GM10847 (cell line): ENCODE measurements around the gene ZDHHC3.

ENCODE experiments used
- POLR2A ChIP-seq: IDR thresholded peaks from 2 replicates; pipeline ENCODE4 v1.6.1; 2011; ENCODE audit not compliant: insufficient read length; ENCODE audit errors: extremely low read depth

ZDHHC3 gene

DNA sequence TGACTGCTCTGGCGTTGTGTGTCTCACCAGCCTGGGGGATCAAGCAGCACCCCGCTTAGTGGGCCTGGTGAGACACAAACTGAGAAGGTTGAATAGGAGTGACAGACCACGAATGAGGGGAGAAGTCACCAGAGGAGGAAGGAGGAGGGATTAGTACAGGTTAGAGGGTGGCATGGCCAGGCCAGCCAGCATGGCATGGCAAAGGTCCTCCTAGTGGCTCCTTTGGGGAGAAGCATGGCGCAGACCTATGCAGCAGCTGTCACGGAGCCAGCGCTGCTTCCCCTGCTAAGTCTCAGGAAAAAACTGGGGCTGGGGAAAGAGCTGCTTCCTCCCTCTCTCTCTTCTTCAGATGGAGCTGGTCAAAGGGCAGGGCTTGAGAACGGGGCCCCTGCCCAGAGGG is 48.6 kb downstream of the ZDHHC3 start:
- TF ChIP-seq POLR2A, result no peak

DNA sequence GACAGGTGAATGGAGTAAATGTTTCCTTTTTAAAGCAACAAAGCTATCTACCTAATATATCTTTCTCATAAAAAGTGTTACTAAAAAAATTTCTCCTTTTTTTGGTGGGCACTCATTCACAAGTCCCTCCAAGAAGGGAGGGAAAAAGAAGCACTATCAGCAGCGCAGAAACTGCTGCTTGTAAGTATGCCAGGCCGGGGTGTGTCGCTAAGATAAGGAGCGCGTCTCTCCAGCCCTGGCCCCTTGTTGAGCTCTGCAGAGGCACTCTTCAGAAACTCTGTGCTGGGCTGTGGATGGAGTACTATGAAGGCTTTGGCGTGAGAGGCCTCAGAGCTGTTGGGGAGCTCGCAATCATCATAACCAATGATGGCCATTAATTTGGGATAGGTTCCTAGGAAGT is 49.1 kb downstream of the ZDHHC3 start:
- no peak for TF ChIP-seq POLR2A

DNA sequence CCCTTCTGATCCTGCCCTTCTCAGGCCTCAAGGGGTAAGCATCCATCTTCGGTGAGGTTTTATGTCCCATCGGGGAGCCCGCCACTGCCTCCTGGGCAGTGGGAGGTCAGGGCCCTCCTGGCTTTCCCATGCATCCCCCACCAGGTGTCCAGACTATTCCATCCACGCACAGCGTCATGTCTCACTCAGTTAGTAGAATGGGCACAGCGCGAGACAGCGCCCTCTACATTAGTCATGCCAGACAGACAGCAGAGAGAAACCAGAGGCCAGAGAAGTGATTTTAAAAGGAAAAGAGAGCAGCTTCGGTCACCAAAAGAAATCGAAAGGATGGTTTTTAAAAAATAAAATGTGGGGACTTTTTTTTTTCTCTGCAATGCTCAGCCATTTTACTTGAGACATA is 49.8 kb downstream of the ZDHHC3 start:
- no peak for TF ChIP-seq POLR2A

DNA sequence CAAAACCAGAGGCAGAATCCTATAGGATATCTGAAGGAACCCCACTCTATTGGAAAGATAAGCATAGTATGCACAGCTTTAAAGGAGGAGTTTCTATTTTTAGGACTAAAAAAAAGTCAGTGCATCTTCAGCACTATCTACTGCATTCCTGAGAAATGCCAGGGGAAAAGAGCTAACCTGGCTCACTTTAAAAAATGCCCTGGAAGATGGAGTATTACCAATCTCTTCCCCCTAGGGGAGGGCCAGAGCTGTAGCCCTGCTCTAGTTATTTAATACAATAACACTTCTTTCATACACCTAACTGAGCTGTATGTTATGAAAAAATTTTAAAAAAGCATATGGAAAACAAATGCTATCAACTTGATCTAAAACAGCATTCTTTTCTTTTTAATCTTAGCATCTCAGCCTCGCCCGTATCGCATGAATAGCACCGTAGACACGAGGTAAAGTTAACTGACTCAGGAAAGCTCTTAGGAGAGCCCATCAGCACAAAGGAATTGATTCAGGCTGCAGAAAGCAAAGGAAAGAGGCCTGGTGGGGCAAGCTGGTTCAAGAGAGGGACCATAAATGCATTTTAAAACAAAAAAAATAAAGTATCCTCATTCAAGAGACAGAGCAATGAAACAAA is 51.4 kb downstream of the ZDHHC3 start:
- no peak for TF ChIP-seq POLR2A

DNA sequence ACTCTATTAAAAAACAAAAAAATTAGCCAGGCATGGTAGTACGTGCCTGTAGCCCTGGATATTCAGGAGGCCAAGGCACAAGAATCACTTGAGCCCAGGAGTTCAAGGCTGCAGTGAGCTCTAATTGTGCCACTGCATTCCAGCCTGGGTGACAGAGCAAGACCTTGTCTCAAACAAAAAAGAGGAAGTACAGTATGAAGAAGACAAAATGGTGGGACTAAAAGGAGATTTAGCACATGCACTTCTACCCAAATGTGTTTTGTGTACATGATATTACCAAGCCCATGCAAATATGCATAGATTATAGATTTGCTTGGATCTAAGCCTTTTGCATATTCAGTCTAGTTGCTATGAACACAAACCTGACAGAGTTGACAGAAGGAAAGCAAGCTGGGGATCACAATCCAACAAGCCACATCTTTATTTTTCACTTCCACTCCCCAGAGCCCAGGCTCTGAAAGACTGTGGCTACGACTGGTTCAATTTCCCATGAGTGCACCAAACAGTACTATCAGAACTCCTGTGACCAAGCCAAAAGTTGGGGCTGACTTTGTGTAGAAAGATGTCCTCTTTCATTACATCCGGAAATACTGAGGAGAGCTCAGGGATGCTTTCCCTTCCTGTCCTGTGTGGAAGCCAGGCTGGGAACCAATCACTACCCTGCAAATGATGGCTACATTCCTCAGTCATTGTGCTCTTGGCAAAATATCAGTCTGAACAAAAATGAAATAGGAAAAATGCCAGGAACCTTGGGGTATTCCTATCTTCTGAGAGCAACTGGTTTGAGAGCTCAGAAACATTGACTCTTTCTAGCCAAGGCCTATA is 52.1 kb downstream of the ZDHHC3 start:
- TF ChIP-seq POLR2A, result no peak

DNA sequence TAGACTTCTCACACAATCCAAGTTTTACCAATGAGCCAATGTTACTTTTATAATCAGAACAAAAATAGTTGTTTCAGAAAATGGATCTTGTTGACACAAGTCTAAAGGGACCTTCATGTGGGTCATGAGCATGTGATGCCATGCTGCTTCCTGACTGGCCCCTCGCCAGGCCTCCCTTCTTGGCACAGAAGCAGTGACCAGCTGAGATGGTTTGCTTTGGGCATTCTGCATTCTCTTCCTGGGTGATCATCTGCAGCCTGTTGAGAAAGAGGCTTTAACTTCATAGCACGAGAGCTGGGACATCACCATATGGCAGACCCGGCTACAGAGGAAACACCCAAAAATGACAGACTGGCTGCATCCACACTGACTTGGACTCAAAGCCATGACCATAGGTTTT is 55.9 kb downstream of the ZDHHC3 start:
- TF ChIP-seq POLR2A, result no peak

DNA sequence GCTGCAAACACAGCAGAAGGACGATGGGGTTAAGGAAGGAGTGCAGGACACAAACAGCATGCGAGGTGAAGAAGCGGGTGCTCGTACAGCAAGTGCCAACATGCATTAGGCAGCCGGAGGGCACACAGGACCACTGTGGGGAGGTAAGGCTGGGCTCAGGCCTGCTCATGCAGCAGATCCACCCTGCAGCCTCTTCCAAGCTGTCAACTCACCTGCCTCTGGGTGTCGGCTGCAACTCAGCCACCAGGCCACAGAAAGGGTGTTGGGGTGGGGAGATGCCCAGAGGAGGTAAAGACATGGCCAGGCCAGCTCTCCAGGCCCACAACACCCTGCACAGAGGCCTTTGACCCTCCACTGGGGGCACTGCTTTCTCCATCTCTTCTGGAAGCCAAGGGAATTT is 57.4 kb downstream of the ZDHHC3 start:
- no peak for TF ChIP-seq POLR2A

DNA sequence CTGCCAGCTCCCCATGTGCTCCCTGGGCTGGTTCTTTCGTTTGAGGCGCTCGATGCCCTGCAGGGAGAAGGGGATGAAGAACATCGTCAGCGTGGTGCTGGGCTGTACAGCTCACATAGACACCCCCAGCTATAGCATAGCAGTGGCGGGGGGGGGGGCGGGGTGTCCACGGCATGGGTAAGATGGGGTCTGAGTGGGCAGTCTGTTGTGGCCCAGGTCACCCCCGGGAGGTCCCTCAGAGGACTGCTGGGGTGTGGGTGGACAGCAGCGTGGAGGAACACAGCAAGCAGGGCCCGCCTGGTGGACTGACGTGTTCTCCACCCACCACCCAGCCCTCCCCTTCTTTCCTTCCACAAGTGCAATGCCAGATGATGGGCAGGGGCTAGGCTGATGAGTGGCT is 57.9 kb downstream of the ZDHHC3 start:
- no peak for TF ChIP-seq POLR2A

DNA sequence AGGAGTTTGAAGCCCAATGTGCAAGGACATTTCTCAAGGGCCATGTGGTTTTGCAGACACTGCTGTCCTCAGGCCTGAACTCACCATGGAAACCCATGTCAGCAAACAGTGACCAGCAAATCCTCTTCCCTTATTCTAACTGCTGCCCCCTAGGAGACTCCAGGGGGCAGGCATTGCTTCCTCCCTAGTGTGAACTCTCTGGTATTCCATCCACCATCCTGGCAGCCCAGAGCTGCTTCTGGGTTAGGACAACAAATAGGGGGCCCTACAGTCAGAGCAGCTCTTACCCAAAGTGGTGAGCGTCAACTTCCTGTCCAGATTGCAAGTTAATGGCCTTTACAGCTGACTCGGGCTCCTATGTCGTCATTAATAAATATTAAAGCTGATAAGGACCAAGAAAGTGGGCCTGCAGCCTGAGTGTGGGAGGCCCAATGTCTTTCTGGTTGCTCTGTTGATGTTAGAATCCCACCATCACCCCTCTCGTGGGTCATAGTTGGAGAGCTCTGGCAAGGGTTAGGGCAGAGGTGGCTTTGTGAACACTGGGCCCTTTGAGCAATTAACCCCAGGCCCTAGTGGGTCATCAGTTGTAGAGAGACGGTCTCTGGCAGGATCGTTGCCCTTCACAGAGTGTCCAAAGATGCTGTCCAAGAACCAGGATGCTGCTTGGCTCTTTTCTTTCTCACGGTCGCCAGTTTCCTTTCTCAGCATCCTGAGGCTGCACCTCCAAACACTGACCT is 60.1 kb downstream of the ZDHHC3 start:
- no peak for TF ChIP-seq POLR2A

DNA sequence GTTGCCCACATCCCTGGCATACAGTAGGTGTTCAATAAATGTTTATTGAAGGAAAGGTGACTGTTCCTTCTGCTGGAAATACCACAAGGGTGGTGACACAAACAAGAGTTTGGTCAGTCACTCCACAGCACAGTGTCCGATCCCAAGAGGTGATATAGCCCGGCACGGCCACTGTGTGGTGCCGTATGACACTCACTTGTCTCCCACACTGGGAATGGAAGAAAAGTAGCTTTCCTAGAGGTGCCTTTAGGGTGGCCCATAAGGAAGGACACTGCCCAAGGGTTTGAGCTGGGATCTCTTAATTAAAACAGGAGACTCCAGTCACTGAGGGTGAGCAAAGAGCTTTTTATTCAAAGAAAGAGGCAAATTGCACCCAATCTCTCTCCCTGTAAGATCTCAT is 61.0 kb downstream of the ZDHHC3 start:
- no peak for TF ChIP-seq POLR2A

DNA sequence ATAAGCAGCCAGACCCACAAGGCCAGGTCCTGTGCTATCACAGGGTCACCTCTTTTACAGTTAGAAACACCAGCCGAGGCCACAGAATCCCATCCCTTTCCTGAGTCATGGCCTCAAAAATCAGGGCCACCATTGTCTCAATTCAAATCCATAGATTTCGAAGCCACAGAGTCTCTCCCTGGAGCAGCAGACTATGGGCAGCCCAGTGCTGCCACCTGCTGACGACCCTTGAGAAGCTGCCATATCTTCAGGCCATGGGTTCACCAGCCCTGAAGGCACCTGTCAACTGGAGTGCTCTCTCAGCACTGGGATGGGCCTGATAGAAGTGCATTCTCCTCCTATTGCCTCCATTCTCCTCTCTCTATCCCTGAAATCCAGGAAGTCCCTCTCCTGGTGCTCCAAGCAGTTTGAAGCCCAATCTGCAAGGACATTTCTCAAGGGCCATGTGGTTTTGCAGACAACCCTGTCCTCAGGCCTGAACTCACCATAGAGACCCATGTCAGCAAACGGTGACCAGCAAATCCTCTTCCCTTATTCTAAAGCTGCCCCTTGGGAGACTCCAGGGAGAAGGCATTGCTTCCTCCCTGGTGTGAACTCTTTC is 62.0 kb downstream of the ZDHHC3 start:
- TF ChIP-seq POLR2A, result no peak

DNA sequence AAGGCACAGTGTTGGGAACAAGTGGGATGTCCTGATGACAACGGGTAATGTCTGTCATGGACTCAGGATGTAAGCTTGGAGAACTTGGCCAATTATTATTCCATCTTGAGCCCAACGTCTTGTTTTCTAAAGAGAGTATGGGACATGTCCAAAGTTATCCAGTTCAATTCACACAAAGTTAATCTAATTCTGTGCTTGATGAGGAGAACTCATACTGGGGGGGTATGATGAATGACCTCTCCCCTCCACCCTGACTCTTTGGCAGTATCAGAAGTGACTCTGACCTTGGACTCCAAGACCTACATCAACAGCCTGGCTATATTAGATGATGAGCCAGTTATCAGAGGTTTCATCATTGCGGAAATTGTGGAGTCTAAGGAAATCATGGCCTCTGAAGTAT is 65.3 kb downstream of the ZDHHC3 start:
- TF ChIP-seq POLR2A, result no peak

DNA sequence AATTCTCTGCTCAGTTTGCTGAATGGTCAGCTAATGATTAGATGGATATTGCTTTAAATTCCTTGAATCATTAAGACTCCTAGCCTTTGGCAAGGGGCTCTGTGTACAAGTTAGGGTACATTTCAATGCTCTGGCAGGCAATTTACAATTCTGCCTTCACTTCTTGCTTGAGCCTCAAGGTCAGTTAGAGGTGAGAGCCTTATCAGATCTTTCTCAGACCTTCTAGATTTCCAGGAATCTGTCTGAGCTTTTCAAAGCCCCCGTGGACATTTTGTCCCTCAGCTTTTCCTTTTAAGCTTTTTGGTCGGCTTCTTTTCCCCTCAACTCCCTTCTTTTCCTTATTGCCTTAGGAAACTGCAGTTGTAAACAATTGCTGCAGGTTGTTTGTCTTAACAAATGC is 66.9 kb downstream of the ZDHHC3 start:
- no peak for TF ChIP-seq POLR2A

DNA sequence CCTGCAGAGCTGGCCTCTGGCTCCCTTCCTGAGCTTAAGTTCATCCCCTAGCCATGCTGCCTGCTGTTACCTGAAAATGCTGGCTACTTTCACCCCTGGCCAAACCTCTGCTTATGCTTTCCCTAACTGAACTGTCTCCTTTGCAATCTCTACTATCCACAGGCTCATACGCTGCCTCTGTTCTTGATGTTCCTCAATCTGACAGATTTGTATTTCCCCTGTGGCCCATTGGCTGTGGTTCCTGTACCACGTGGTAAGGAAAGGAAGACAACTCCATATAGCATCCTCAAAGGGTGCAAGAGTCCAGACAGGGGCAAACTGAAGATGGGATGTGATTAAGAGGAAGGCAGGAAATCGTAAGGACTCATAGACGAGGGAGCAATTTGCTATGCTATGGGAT is 68.4 kb downstream of the ZDHHC3 start:
- no peak for TF ChIP-seq POLR2A

DNA sequence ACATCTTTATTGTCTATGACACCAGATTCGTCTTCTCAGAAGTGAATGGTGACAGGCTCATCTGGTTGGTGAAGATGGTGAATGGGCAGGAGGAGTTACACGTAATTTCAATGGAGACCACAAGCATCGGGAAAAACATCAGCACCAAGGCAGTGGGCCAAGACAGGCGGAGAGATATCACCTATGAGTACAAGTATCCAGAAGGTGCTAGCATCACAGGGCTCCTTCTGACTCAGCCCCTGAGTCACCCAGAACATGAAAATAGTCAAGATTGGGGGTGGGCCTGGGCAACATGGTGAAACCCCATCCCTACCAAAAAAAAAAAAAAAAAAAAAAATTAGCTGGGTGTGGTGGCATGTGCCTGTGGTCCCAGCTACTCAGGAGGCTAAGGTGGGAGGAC is 69.0 kb downstream of the ZDHHC3 start:
- no peak for TF ChIP-seq POLR2A
